Activated gamma-delta T cell treated with anti-CD3 and anti-CD28 coated beads, Interleukin-2, amount 50 U/mL, for 16 hours (primary cell): ENCODE results near the gene PAK5.

Source experiments
- DNase-seq: peaks from one replicate; pipeline ENCODE4 v3.0.0-alpha.2; 2020; ENCODE audit warnings: low read depth

Gene PAK5

DNA sequence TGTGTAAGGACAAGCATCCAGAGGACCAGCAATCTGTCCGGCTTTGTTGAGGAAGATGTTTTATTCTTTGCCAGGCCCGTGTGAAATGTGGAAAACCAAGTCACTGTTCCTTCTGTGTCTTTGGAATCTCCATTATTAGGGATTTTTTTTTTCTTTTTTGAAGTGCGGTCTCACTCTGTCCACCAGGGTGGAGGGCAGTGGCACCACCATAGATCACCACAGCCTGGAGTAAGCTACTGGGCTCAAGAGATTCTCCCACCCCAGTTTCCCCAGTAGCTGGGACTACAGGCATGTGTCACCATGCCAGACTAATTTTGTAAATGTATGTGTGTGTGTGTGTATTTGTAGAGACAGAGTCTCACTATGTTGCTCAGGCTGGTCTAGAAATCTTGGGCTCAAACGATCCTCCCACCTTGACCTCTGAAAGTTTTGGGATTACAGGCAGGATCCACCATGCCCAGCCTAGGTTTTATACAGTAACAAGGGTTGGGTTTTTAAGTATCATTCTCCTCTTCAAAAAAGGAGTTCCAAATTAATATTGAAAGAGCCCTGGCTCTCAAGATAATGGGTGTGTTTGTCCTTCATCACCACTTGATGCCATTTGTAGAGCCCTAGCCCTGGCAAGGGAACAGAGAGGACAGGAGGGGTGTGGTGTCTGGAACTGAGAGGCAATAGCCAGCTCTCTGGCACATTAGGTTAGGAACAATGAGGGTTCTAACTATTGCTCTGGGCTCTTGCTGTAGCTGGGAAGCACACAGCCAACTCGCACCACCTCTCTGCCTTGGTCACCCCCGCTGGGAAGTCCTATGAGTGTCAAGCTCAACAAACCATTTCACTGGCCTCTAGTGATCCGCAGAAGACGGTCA, 321.3 kb downstream of the PAK5 start:
- DNase-seq: no peak

DNA sequence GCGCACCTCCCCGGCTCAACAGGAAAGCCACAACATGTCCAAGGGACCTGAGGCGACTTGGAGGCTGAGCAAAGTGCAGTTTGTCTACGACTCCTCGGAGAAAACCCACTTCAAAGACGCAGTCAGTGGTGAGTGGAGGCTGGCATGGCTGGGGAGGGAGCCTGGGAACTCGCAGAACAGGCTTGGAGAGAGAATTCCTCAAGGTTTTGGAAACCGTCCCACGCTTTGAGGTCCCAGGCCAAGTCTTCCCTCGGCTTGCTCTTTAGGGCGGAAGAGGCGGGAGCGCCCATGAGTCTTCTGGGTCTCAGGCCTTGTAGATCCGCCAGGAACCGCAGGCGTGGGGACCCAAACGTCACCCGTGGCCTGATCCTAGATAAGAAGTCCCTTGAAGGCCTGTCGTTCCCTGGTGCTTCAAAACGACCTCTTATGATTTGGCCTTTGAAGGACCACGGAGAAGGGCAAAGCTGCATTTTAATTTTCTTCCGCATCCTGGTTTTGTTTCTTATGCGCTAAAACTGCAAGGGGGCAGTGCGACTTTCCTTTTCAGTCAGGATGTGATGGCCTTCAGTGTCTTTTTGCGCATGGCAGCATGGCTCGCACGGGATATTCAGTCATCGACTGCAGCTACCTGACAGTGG, 322.5 kb downstream of the PAK5 start:
- no peak for DNase-seq

DNA sequence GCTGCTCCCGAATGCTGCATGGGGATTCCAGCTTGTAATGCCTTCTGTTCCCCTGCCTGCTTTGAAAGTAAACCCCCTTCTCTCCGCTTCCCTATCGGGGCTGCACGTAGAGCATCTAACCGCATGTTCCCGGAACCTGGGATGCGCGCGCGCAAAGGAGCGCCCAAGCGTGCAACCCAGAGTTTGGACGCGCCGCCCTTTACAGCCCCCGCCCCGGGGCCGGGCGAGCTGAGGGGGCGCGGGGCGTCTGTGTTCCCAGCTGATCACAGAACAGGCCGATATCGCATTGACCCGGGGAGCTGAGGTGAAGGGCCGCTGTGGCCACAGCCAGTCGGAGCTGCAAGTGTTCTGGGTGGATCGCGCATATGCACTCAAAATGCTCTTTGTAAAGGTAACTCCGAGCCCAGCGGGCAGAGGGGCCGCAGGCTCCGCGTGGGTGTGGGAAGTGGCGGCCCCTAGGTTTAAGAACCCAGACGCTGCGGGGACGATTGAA, 323.1 kb downstream of the PAK5 start:
- no peak for DNase-seq

DNA sequence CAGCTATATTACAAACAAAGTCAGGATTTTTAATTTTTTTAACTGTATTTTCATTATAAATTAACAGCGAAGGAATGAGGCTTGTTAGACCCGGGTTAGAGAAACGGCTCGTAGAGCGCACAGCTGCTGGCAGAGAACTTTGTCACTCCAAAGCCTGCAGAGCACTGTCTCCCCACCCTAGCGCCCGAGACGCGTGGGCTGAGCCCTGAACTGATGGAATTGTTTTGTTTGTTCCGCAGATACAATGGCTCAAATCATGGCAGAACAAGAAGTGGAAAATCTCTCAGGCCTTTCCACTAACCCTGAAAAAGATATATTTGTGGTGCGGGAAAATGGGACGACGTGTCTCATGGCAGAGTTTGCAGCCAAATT, 323.7 kb downstream of the PAK5 start:
- no peak for DNase-seq

DNA sequence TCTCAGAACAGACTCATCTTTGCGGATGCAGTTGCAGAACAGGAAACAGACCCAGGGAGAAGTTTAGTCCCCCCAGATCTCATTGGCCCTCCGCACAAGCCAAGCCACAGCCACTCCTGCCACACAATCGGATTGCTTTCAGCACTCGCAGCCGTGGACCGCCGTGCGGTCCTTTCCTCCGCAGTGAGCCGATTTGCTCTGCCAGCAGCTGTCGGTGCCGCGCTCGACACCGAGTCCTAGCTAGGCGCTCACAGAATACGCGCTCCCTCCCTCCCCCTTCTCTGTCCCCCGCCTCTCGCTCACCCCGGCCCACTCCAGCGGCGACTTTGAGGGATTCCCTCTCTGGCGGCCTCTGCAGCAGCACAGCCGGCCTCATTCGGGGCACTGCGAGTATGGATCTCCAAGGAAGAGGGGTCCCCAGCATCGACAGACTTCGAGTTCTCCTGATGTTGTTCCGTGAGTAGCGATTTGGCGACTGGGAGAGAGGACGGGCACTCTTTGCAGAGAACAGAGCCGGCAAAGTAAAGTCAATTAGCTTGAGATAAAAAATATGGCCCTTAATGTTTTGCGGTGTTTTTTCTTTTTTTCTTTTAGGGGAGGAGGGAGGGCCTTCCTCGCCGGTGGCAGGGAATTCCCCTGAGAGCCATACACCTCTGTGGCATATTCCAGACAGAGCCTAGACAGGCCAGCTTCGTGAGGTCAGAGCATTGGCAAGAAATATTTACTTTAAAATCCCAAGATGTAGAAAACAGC, 324.2 kb downstream of the PAK5 start, which contains the start of gene LAMP5:
TSS of gene LAMP5 (plus strand) at position 130 of the 753 bp plus-strand sequence. CDS start at position 393, 263 bp downstream.
- no peak for DNase-seq

DNA sequence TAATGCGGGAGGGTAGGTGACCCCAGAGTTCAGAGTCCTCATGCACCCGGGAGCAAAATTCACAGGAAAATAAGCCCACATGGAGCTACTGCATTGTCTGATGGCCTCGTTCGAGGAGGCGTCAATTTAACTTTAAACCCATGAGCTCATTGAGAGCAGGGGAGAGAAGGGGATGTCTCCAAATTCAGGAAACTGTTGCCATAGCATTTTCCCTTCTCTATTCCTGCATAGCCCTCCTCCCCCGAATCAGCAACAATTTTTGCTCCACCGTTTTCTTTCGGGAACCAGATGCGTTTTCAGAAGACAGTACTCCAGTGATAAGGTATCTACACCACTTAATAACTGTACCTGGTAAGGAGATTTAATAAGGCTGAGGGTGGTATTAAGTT, 324.8 kb downstream of the PAK5 start:
- no peak for DNase-seq

DNA sequence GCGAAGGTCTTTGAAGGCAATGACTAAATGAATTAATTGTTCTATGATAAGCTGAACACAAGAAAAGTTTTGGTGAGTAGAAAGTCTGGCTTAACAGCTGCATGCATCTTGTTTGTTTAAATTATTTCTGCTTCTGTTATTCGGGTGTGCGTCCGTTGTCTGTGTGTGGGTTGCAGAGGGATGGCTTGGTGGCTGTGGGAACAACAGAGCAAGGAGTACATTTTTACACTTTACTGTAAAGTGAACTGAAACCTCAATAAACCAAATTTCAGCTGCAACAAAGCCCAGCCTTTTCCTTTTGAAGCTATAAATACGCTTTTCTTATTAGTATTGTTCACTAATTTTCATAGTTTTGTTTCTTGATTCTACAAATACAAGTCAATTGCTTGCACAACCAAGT, 328.0 kb downstream of the PAK5 start:
- no peak for DNase-seq

DNA sequence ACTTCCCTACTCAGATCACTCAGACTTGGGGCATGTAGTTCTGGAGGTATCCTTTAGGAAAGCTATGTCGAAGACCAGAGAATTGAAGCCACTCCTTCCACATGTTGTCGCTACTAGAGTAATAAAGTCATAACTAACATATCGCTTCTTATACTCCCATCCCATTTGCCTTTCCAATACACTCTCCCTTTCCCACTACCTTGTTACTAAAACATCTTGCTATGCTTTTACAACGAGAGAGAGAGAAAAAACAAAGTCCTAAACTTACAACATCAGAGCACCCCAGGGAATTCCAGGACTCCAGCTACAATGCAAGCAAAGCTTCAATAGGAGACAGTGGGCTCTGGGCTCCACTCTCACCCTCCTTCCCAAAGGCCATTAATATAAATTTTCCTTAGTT, 329.6 kb downstream of the PAK5 start:
- no peak for DNase-seq

DNA sequence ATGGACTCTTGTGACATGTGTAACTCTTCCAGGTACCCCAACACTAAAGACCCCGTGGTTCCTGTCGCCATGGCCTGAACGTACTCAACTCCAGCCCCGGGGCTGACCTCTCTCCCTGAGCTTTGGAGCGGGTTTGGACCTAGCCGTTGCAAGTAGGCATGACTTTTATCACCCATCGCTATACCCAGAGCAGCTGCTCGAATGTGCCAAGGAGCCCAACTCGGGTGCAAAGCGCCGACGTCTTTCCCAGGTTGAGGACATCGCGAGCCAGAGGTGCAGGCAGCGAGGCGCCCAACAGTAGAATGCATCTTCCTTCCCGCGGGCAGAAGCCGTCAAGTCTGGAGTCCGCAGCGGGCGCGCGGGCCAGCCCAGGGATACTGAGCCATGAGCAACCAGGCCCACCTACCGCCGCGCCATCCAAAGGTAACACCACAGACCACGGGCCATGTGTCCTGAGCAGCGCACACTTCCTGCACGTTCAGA, 330.1 kb downstream of the PAK5 start:
- DNase-seq: no peak

DNA sequence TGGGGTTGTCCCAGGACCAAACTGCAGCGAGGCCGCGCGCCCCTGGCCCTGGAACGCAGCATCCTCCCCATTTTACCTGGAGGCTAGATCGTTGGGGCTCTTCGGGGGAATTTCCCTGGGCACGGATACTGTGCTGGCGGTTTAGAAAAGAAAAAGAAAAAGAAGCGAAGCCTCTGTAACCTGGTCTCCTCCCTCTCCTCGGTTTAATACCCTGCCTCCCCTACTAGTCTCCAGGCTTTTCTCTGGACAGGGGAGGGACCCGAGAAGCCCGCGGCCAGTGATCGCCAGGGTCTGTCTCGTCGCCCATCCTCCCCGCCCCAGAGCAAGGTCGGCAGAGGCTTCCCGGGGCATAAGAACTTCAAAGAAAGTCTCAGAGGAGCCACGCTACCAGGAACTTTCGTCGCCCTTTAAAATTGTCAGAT, 330.6 kb downstream of the PAK5 start:
- DNase-seq: no peak

DNA sequence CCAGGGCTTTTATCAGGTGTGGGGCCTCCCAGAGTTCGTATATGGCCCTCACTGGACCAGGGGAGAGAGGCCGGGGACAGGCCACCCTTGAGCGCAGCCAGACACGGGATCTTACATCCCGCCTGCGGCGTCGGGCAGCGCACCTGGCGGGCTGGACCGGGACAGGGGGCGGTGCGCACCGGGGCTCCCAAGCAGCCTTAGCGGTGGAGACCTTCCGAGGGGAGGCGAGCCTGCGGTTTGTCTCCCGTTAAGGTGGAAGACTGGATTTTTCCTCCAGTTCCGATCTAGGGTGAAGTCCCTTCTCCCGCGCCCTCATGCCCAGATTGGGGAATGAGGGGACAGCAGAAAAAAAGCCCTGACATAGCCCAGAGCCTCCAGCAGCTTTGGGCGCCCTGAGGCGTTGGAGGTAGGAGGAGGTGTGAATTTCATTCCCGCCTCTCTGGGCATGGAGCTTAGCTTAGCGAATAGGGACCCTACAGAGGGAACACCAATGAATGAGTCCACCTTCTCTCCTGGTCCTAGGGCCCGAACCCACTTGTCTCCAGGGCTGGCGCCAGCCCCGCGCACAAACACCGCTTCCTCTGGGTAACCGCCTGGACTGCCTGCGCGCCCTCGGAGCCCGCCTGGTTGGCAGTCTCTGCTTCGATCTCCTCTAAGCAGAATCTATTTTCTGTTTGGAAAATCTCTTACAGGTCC, 331.2 kb downstream of the PAK5 start:
- no peak for DNase-seq

DNA sequence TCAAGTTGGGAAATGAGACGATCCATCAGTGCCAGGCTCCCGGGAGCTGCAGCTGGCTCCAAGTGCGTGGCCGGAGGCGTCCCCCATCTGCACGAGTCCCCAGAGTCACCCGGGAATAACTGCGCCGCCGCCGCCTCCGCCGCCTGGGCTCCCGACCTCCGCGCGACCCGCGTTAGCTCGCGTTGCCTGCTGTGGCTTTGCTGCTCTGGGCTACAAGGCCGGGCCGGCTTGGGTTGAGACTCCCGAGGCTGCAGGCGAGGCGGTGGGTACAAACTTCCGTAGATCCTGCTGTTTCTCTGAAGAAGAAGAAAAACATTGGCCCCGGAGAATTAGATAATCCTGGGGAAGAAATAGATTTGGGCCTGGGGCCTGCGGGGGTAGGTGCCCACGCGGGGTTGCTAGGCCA, 331.9 kb downstream of the PAK5 start:
- DNase-seq: no peak

DNA sequence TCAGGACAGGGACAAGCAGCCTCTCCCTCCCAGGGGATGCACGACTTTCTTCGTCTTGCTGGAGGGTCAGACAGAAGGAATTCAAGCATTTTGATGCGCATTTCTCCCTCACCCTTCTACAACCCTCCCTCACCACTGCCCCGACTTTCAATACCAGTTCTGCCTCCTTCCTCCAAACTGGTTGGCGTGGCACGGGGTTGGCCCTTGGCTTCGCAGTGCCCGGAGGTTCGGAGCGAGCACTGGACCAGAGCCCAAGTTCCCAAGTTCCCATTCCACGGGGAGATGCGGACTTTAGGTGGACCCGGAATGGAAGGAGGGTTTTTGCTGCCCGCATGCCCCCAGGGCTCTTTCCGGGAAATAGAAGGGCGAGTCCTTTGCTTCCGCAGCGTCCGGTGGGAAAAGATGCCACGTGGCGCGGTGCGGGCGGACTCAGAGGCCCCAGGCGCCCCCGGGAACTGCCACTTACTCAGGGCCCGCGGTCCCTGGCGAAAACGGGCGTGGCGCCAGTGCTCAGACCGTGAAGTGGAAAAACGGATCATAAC, 332.5 kb downstream of the PAK5 start:
- DNase-seq: no peak

DNA sequence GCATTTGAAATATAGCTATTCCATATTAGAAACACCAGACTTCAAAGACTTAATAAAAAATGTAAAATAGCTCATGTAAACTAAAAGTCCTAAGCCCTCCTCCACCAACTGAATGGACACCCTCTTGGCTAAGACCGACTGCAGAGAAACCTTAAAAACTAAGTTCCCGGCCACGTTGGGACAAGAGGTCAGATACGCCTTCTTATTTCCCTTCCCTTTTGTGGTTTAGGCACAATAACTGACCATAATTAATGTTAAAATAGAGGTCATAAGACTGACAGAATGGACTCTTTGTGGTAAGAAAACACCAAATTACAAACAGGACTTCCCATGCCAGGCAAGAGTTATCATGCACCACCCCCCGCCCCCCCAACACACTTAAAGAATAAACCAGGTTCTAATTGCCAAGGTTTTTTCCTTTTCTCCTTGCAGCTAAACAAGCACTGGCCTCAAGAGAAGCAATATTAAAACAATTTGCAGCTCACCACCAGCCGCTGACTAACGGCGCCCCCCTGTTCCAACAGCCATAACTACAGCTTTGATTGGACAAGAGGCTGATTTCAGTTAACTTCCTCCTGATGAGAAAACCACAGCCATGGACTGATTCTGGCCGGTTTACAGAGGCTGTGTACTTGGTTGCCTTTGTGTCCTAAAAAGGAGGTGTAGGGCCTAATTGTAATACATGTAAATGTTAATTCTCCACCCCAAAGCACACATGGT, 335.2 kb downstream of the PAK5 start:
- DNase-seq: no peak

DNA sequence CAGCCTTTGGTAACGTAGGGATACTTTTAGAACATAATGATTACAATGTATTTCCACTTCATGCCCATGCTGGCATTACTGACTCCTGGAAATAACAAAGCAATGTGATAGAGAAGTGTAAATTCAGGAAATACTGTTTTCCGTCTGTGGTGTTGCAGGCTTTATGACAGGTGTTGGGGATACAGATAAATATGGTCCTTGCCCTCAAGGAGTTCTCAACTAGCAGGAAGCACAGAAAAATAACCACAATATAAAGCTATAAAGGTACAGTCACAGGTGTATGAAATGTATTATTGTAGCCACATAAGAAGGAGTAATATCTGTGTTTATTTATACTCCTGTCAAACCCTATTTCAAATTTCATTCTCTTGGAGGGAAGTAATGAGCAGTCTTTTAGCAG, 337.4 kb downstream of the PAK5 start:
- DNase-seq: no peak

DNA sequence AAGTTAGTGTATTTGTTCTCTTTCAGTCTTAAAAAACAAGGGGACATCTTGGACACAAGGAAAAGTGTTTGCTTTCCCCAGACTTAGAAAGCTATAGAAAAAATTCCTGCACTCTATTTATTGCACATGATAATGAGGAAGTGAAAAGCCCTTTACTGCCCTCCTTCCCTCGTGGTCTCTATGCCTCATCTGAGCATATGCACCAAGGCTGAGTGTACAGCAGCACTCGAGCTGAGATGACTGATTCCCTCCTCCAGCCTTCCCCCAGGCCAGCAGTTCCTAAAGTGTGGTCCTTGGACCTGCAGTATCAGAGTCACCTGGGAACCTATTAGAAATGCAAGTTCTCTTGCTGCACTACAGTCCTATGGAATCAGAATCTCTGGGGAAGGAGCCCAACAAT, 338.8 kb downstream of the PAK5 start:
- no peak for DNase-seq

DNA sequence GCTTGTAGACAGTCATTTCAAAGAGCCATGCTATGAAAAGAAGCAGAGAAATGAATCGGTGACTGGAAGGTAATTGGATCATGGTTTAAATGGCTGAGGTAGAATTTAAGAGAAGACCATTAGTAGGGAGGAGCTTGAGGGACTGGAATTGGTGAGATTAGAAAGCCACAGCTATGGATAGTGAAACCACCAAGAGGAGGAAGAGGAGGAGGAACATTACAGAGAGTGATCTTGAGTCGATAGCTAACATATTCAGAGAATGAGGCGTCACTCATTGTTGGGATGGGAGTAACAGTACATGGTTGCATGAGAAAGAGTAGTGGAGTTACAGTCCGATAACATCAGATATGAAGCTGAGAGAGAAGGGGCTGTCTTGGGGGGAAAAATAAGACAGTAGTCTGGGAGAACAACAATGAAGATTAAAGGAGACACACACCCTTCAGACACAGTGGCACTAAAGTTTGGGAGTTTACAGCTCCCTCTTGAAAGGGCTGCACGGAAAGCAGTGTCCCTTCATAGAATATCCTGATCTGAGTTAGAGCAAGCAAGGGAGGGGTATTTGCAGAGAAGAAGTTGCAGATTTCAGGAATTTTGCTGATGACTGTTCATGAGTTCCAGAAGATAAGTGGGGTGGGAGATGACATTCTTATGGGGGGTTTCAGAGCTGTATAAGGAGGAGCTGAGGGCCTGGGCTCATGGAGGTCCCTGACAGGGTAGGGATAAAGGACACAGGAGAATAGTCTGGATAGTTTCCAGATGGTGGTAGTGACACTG, 339.6 kb downstream of the PAK5 start:
- DNase-seq: no peak

DNA sequence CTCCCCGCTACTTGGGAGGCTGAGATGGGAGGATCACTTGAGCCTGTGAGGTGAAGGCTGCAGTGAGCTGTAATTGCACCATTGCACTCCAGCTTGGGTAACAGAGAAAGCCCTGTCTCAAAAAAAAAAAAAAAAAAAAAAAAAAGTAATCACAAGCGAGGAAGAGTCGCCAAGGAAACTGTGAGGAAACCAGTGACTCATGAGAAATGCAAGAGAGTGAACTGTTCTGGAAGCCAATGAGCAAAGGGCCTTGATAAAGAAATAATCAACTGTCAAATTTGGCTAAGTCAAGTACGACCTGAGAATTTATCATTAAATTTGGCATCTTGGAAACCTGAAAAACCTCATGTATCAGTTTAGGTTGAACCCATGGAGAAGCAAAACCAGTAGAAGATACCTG, 340.6 kb downstream of the PAK5 start:
- DNase-seq: no peak

DNA sequence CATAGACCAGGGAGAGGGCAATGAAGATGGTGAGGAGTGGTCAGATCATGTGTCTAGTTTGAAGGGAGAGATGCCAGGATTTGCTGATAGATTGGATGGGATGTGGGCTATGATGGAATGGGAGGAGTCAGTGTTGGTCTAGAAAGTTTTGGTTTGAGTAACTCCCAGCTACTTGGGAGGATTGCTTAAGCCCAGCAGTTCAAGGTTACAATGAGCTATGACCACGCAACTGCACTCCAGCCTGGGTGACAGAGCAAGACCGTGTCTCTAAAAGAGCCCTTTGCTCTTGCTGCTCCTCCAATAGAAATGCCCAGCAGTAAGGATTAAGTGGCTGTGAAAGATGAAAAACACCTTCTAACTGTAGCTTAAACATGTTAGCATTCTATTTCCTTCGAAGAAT, 342.7 kb downstream of the PAK5 start:
- no peak for DNase-seq

DNA sequence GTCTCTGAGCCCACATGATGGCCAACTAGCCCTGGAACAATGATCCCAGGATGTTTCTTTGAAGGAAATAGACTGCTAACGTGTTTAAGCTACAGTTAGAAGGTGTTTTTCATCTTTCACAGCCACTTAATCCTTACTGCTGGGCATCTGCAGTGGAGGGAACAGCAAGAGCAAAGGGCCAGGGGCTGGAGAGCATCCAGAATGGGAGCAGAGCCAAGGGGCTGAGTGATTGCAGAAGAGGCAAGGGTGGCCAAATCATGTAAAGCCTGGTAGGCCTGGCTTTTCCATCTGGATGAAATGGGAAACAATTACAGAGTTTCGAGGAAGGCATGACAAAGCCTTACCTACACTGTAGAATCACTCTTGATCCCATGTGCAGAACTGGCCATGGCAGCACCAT, 343.2 kb downstream of the PAK5 start:
- DNase-seq: no peak
